H1 (cell line): ENCODE results near the gene DNAAF5. TPM values are rescaled to one million over a fixed set of nuclear protein-coding genes. Genes with fewer than 3 reads are reported as not detected.

ENCODE experiments used
- HDAC6 ChIP-seq: IDR thresholded peaks from one replicate; pipeline ENCODE4 v1.7.1; 2012; ENCODE audit warnings: low read depth, mild to moderate bottlenecking, inconsistent platforms, low read length, moderate library complexity
- ZNF274 ChIP-seq: IDR thresholded peaks from 2 replicates; pipeline ENCODE4 v1.7.0; 2012; ENCODE audit warnings: low read length, borderline replicate concordance; ENCODE audit errors: extremely low read depth
- polyA plus RNA-seq, 7 experiments: library from polyadenylated mRNA; depleted of rRNA in 3 of 7; stranded (reverse) in 5 of 7; unstranded in 2 of 7; fragments of >200 nt in 5 of 7; fragments of 200-250 nt in 2 of 7; gene quantifications; 1 replicate in 5 of 7; 2 replicates in 1 of 7; 4 replicates in 1 of 7; pipeline versions ENCODE4 v1.2.1 to v1.2.3, GENCODE V29; 2011 to 2013; ENCODE audit warnings: missing spikeins in 2 of 7, mixed read lengths in 2 of 7
- total RNA-seq: library from RNA; stranded (reverse); fragmentation: NEBNext Ultra II Directional; extraction: Animal tissue kit (Norgen Biotek cat#: 25700); gene quantifications from 2 replicates; pipeline ENCODE4 v1.2.1, GENCODE V29; 2021

Gene DNAAF5
- total and polyA plus RNA-seq, 2 of the 8 experiments (the other 6 are each of a cell fraction or from before 2014, with no cell fraction given), result 55.1 to 95.9 TPM

GRCh38 chr7:682810-683209, 43.7 kb upstream of the DNAAF5 start (continued):
- TF ChIP-seq ZNF274 (no peak), HDAC6 (no peak)
